MM.1S (cell line): ENCODE results near the gene LY9.

Experiments
- EZH2 ChIP-seq: fragments of 300-600 bp; sonication (generic); optimal IDR thresholded peaks from 2 replicates; pipeline ENCODE3; 2017; ENCODE audit warnings: low read depth, mild to moderate bottlenecking, antibody characterized with exemption, low read length, mixed read lengths
- EZH2phosphoT487 ChIP-seq: fragments of 300-600 bp; sonication (generic); IDR thresholded peaks from 2 replicates; pipeline ENCODE4 v1.6.1; 2018; ENCODE audit warnings: antibody characterized with exemption, low read length
- TF ChIP-seq, protein P1 (sequence below): fragments of 300-600 bp; sonication (generic); IDR thresholded peaks from 2 replicates; pipeline ENCODE4 v1.5.1; 2016; ENCODE audit warnings: antibody characterized with exemption, low read length, mixed read lengths

DNA sequence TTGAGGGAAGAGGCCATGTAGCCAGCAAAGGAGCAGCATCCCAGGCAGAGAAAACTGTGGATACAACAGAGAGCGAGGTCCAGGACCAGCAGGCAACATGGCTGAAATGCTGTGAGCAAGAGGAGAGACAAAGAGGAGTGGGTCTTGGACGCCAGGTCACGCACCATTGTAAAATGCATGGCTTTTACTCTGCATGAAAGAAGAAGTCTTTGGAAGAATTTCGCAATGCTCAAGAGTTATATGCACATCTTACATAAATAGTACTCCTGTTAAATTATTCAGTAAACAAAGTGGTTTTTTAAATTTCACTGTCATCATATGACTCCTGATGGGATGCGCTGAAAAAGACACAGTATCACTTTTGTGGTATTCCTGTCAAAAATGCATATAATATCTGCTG is 63.2 kb downstream of the LY9 start:
- TF ChIP-seq, protein P1, sequence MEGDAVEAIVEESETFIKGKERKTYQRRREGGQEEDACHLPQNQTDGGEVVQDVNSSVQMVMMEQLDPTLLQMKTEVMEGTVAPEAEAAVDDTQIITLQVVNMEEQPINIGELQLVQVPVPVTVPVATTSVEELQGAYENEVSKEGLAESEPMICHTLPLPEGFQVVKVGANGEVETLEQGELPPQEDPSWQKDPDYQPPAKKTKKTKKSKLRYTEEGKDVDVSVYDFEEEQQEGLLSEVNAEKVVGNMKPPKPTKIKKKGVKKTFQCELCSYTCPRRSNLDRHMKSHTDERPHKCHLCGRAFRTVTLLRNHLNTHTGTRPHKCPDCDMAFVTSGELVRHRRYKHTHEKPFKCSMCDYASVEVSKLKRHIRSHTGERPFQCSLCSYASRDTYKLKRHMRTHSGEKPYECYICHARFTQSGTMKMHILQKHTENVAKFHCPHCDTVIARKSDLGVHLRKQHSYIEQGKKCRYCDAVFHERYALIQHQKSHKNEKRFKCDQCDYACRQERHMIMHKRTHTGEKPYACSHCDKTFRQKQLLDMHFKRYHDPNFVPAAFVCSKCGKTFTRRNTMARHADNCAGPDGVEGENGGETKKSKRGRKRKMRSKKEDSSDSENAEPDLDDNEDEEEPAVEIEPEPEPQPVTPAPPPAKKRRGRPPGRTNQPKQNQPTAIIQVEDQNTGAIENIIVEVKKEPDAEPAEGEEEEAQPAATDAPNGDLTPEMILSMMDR: no peak
- no peak for TF ChIP-seq EZH2
- no peak for TF ChIP-seq EZH2phosphoT487
